Spinal cord (tissue), 10 donors: ENCODE results near the gene SLC22A4. TPM values are rescaled to one million over a fixed set of nuclear protein-coding genes. Genes with fewer than 3 reads are reported as not detected.

Experiments used
- DNase-seq, 6 donors: peaks; one replicate each; pipeline versions ENCODE4 v3.0.0 to v3.0.0-alpha.2; 2013 to 2015; ENCODE audit warnings: low spot score in 6 of 6, low read depth in 4 of 6
- H3K27ac ChIP-seq: one replicate; pipeline ENCODE4 v1.5.1; 2013; ENCODE audit warnings: low read depth, low read length, control low read depth
- H3K27me3 ChIP-seq: one replicate; pipeline ENCODE4 v1.6.1; 2013; ENCODE audit warnings: low read length; ENCODE audit not compliant: control insufficient read depth, insufficient read depth
- H3K36me3 ChIP-seq: one replicate; pipeline ENCODE4 v1.6.1; 2013; ENCODE audit warnings: low read length; ENCODE audit not compliant: control insufficient read depth, insufficient read depth
- H3K4me1 ChIP-seq: one replicate; pipeline ENCODE4 v1.6.1; 2013; ENCODE audit warnings: low read length; ENCODE audit not compliant: control insufficient read depth, insufficient read depth
- H3K4me3 ChIP-seq: one replicate; pipeline ENCODE4 v1.5.1; 2013; ENCODE audit warnings: low read depth, low read length, control low read depth
- H3K9me3 ChIP-seq: one replicate; pipeline ENCODE4 v1.6.1; 2013; ENCODE audit warnings: low read length; ENCODE audit not compliant: control insufficient read depth, insufficient read depth
- WGBS: methylation state at CpG from one replicate; pipeline ENCODE4 v1.1.5; 2013; ENCODE audit warnings: missing lambda C conversion rate; ENCODE audit not compliant: insufficient coverage; 5-methylcytosine and 5-hydroxymethylcytosine counted together
- polyA plus RNA-seq, 2 donors: library from polyadenylated mRNA; unstranded; fragments of 120-200 nt; gene quantifications; one replicate each; pipeline ENCODE4 v1.2.1, GENCODE V29; 2013; ENCODE audit not compliant: insufficient read length in 2 of 2
- total RNA-seq, 2 donors: library from RNA; depleted of rRNA in 1 of 2; stranded (reverse); fragments of 120-200 nt in 1 of 2; fragments of >200 nt in 1 of 2; gene quantifications; one replicate each; pipeline versions ENCODE4 v1.2.3 to v1.2.4, GENCODE V29; 2013 to 2014
- donor health status: healthy.

Gene SLC22A4
- total and polyA plus RNA-seq, 4 donors: 4.0 to 8.7 (median 7.7) TPM

- no peak overlapping the region for H3K4me3 ChIP-seq
- no peaks in the 10 kb centered on the region for H3K9me3 ChIP-seq
- H3K4me1 ChIP-seq: peaks cover 11% of the 10 kb centered on the region
- no peaks in the 10 kb centered on the region for H3K27me3 ChIP-seq
- no peak overlapping the region for H3K27ac ChIP-seq
- WGBS: 80% methylated on average over 1 of the region's 3 CpGs
- no peaks in the 10 kb centered on the region for H3K36me3 ChIP-seq
- no peak for DNase-seq
Measured at GRCh38 chr5:132289097-132289496, 5.1 kb upstream of the SLC22A4 start.

GRCh38 chr5:132291026-132291425 lies 3.2 kb upstream of the SLC22A4 start:
- no peaks in the 10 kb centered on the region for H3K36me3 ChIP-seq
- peaks cover 24% of the 10 kb centered on the region for H3K4me1 ChIP-seq
- no peak overlapping the region for H3K27ac ChIP-seq
- no peaks in the 10 kb centered on the region for H3K27me3 ChIP-seq
- no peaks in the 10 kb centered on the region for H3K9me3 ChIP-seq
- no peak overlapping the region for H3K4me3 ChIP-seq
- no CpG with 5 or more reads among the region's 2 CpGs for WGBS
- DNase-seq: no peak

GRCh38 chr5:132293066-132293991 lies 865 bp upstream of the SLC22A4 start:
- Histone ChIP-seq H3K4me1 (peaks cover 29% of the 10 kb centered on the region), H3K27ac (peak overlapping the region; percentile 99), H3K9me3 (no peaks in the 10 kb centered on the region), H3K36me3 (peaks cover 2% of the 10 kb centered on the region), H3K4me3 (peak overlapping the region; percentile 85), H3K27me3 (no peaks in the 10 kb centered on the region)
- under 1% methylated on average over 50 of the region's 50 CpGs for WGBS
- DNase-seq: peak; percentile 76 to 97 (median 82)

GRCh38 chr5:132294728-132295504 lies 722 bp downstream of the SLC22A4 start:
- peak overlapping the region; percentile 85 for H3K4me3 ChIP-seq
- peaks cover 2% of the 10 kb centered on the region for H3K36me3 ChIP-seq
- WGBS: 3% methylated on average over 38 of the region's 50 CpGs
- no peaks in the 10 kb centered on the region for H3K27me3 ChIP-seq
- H3K4me1 ChIP-seq: peaks cover 29% of the 10 kb centered on the region
- DNase-seq: peak in 1 of 6 donors; percentile 26
- H3K27ac ChIP-seq: peak overlapping the region; percentile 99
- no peaks in the 10 kb centered on the region for H3K9me3 ChIP-seq

GRCh38 chr5:132295505-132296411 lies 1.6 kb downstream of the SLC22A4 start:
- peak overlapping the region; percentile 85 for H3K4me3 ChIP-seq
- 91% methylated on average over 6 of the region's 8 CpGs for WGBS
- no peak overlapping the region for H3K27ac ChIP-seq

GRCh38 chr5:132296412-132297016 lies 2.3 kb downstream of the SLC22A4 start:
- Histone ChIP-seq H3K27me3 (no peaks in the 10 kb centered on the region), H3K27ac (peak overlapping the region; percentile 7), H3K4me3 (no peak overlapping the region), H3K4me1 (peaks cover 38% of the 10 kb centered on the region), H3K9me3 (no peaks in the 10 kb centered on the region), H3K36me3 (peaks cover 2% of the 10 kb centered on the region)
- no peak for DNase-seq
- WGBS: 80% methylated on average over 6 of the region's 8 CpGs

More at GRCh38 chr5:132295505-132296411, 1.6 kb downstream of the SLC22A4 start:
- H3K36me3 ChIP-seq: peaks cover 2% of the 10 kb centered on the region
- peak in 1 of 6 donors; percentile 43 for DNase-seq
- peaks cover 30% of the 10 kb centered on the region for H3K4me1 ChIP-seq
- no peaks in the 10 kb centered on the region for H3K27me3 ChIP-seq
- no peaks in the 10 kb centered on the region for H3K9me3 ChIP-seq

GRCh38 chr5:132297211-132297940 lies 3.2 kb downstream of the SLC22A4 start:
- DNase-seq: no peak
- no peaks in the 10 kb centered on the region for H3K9me3 ChIP-seq
- H3K4me1 ChIP-seq: peaks cover 41% of the 10 kb centered on the region
- H3K36me3 ChIP-seq: peaks cover 2% of the 10 kb centered on the region
- 75% methylated on average over 1 of the region's 4 CpGs for WGBS
- no peak overlapping the region for H3K4me3 ChIP-seq
- H3K27ac ChIP-seq: no peak overlapping the region
- H3K27me3 ChIP-seq: no peaks in the 10 kb centered on the region

GRCh38 chr5:132298298-132299212 lies 4.4 kb downstream of the SLC22A4 start:
- Histone ChIP-seq H3K27ac (no peak overlapping the region), H3K36me3 (peaks cover 2% of the 10 kb centered on the region), H3K4me1 (peaks cover 37% of the 10 kb centered on the region), H3K27me3 (no peaks in the 10 kb centered on the region), H3K9me3 (no peaks in the 10 kb centered on the region), H3K4me3 (no peak overlapping the region)
- WGBS: 89% methylated on average over 2 of the region's 6 CpGs
- no peak for DNase-seq
